Sigmoid colon (tissue), 3 donors: ENCODE results near the gene HOXA5.

Experiments used
- CTCF ChIP-seq, 4 experiments: fragments of 450-650 bp in 3 of 4; fragments of 200-600 bp in 1 of 4; IDR thresholded peaks; one replicate each; pipeline ENCODE4 v1.5.1; 2016 to 2019; ENCODE audit warnings: antibody characterized with exemption in 4 of 4, mild to moderate bottlenecking in 3 of 4, moderate library complexity in 2 of 4
- POLR2A ChIP-seq, 2 donors: fragments of 450-650 bp; IDR thresholded peaks; one replicate each; pipeline ENCODE4 v1.6.1; 2016; ENCODE audit warnings: antibody characterized with exemption in 2 of 2, mild to moderate bottlenecking in 2 of 2, moderate library complexity in 2 of 2

GRCh38 chr7:27173511-27173955 is 30.1 kb upstream of the HOXA5 start:
- TF ChIP-seq CTCF (IDR thresholded peaks at IDR 0.05) (no peak), POLR2A (IDR thresholded peaks at IDR 0.05) (no peak)
